ENCODE measurements around the gene GFM1. TPM values are rescaled to one million over a fixed set of nuclear protein-coding genes. Genes with fewer than 3 reads are reported as not detected.

The GFM1 gene
- total and polyA plus RNA-seq, 9 donors: 13.5 to 40.0 (median 29.7) TPM

DNA sequence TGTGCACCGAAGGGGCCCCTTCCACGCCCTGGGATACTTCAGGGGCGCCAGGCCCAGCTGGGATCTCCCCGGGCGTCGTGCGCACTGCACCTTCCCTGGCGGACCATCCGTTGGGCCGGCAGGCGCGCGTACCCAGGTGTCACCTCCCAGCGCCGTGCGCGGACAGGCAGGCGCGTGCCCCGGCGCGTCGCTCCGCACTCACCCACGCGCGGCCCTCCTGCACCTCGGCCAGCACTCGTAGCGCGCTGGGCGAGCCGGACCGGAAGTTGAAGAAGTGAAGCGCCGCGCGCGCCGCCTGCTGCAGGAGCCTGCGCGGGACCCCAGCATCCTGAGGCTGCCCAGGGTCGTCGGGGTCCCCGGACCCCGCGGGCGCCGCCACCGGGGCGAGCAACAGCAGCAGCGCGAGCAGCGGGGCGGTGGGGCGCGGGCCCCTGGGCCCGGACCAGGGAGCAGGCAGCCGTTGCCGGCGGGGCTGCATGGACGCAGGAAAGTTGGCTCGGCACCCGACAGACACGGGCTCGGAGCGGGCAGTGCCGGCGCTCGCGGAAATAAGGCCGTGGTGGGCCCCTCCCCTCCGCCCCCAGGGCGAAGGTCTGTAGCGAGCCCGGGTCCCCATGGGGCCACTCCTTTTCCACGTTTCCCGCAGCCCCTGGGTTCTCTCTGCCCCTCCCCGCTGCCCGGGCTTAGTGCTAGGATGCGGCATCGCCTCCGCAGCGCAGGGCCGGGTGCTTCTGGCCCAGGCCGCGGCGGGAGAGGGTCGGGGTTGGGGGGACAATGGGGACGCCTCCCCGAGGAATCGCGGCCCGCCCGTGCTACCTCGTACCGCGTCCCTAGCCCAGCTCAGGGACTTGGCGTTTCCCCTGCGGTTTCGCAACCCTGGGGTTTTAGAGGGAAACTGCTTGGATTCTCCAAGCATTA lies 87.9 kb downstream of the GFM1 start, which contains the start of gene RARRES1:
Gene RARRES1, minus strand, starts transcription at position 520 of the 918 bp plus-strand sequence. Its CDS starts 42 bp downstream, at position 478.
- intact Hi-C loops (cut with DNase I): loop anchor here in 2 of 4 donors (2.0 to 5.0 kb wide), 3 partner anchors 40 to 57 kb away; no protein-coding TSS in a partner anchor
- Histone ChIP-seq H3K9me3 (no peaks in the 10 kb centered on the region), H3K27ac (peak within 1 kb of the TSS; percentile 74 to 88), H3K36me3 (no peaks in the 10 kb centered on the region), H3K4me1 (ENCODE audit: insufficient read depth) (peaks cover 9% of the 10 kb centered on the region), H3K4me3 (peak within 1 kb of the TSS; percentile 71), H3K27me3 (no peaks in the 10 kb centered on the region)
- 1 to 5% (median 1%) methylated on average over 28 to 101 of the region's 101 CpGs for WGBS, 3 donors
- peak; percentile 72 to 84 (median 77) for DNase-seq
- TF ChIP-seq, protein P1, sequence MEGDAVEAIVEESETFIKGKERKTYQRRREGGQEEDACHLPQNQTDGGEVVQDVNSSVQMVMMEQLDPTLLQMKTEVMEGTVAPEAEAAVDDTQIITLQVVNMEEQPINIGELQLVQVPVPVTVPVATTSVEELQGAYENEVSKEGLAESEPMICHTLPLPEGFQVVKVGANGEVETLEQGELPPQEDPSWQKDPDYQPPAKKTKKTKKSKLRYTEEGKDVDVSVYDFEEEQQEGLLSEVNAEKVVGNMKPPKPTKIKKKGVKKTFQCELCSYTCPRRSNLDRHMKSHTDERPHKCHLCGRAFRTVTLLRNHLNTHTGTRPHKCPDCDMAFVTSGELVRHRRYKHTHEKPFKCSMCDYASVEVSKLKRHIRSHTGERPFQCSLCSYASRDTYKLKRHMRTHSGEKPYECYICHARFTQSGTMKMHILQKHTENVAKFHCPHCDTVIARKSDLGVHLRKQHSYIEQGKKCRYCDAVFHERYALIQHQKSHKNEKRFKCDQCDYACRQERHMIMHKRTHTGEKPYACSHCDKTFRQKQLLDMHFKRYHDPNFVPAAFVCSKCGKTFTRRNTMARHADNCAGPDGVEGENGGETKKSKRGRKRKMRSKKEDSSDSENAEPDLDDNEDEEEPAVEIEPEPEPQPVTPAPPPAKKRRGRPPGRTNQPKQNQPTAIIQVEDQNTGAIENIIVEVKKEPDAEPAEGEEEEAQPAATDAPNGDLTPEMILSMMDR (IDR thresholded peaks at IDR 0.05): no peak
- no peak for TF ChIP-seq POLR2A (IDR thresholded peaks at IDR 0.05)
- TF ChIP-seq EP300 (IDR thresholded peaks at IDR 0.05): no peak

DNA sequence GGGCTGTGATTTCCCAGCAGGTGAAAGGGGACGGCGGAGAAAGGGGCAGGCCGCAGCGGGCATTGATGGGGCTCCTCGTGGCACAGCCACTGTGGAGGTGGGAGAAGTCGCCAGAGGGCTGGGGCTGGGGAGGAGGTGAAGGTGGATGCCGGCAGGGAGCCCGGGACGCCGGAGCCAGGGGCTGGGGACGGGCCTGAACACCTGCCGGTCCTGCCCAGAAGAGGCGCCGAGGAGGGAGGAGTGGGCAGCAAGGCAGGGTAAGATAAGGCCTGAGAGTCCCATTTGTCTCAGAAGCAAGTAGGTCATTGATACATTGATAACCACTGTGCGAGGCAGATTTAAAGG lies 88.5 kb downstream of the GFM1 start:
- DNase-seq: no peak
- TF ChIP-seq POLR2A (IDR thresholded peaks at IDR 0.05): no peak
- TF ChIP-seq, protein P1 (IDR thresholded peaks at IDR 0.05): no peak
- TF ChIP-seq EP300 (IDR thresholded peaks at IDR 0.05): no peak
- H3K27ac ChIP-seq: peak overlapping the region; percentile 74 to 88

GRCh38 chr3:158733656-158734055 lies 89.3 kb downstream of the GFM1 start:
- intact Hi-C loops (cut with DNase I): loop anchor here in 2 of 4 donors (2.0 to 5.0 kb wide), 3 partner anchors 39 to 55 kb away; no protein-coding TSS in a partner anchor
- Histone ChIP-seq H3K27ac (no peak overlapping the region), H3K36me3 (no peaks in the 10 kb centered on the region), H3K9me3 (no peaks in the 10 kb centered on the region), H3K4me3 (no peak overlapping the region), H3K27me3 (no peaks in the 10 kb centered on the region), H3K4me1 (ENCODE audit: insufficient read depth) (peaks cover 7% of the 10 kb centered on the region)
- WGBS, 3 donors: 84 to 95% (median 85%) methylated on average over 3 of the region's 3 CpGs
- TF ChIP-seq POLR2A (IDR thresholded peaks at IDR 0.05) (no peak), EP300 (IDR thresholded peaks at IDR 0.05) (no peak)
- TF ChIP-seq, protein P1 (IDR thresholded peaks at IDR 0.05): no peak
- DNase-seq: no peak

More for the DNA sequence above, 88.5 kb downstream of the GFM1 start:
- H3K27me3 ChIP-seq: no peaks in the 10 kb centered on the region
- peaks cover 9% of the 10 kb centered on the region for H3K4me1 ChIP-seq (ENCODE audit: insufficient read depth)
- no peaks in the 10 kb centered on the region for H3K36me3 ChIP-seq
- peak overlapping the region; percentile 71 for H3K4me3 ChIP-seq
- WGBS, 3 donors: 36 to 39% (median 39%) methylated on average over 15 of the region's 15 CpGs
- intact Hi-C loops (cut with DNase I): loop anchor here in 2 of 4 donors (2.0 to 5.0 kb wide), 3 partner anchors 39 to 56 kb away; no protein-coding TSS in a partner anchor
- no peaks in the 10 kb centered on the region for H3K9me3 ChIP-seq

GRCh38 chr3:158735296-158736033 lies 91.1 kb downstream of the GFM1 start:
- Histone ChIP-seq H3K27ac (no peak overlapping the region), H3K36me3 (no peaks in the 10 kb centered on the region), H3K27me3 (no peaks in the 10 kb centered on the region), H3K9me3 (no peaks in the 10 kb centered on the region), H3K4me1 (ENCODE audit: insufficient read depth) (peaks cover 7% of the 10 kb centered on the region), H3K4me3 (no peak overlapping the region)
- TF ChIP-seq, protein P1 (IDR thresholded peaks at IDR 0.05): no peak
- no peak for DNase-seq
- WGBS, 3 donors: 77 to 86% (median 86%) methylated on average over 7 of the region's 7 CpGs
- intact Hi-C loops (cut with DNase I): loop anchor here in 1 of 4 donors (5.0 kb wide), 1 partner anchor 42 kb away; no protein-coding TSS in a partner anchor

Data from ovary (tissue), 9 donors.